Skeletal muscle cell (primary cell): ENCODE measurements around the gene PLA2G12B.
"Not testable (repeated sequence)": the region's sequence is repeated elsewhere in the genome, so short reads cannot be mapped to it uniquely, and the experiment has no call there.

Experiments
- DNase-seq: peaks from one replicate; pipeline ENCODE4 v3.0.0-alpha.2; 2010; ENCODE audit warnings: low read depth
- H3K4me3 ChIP-seq: 2 replicates; pipeline ENCODE4 v1.5.1; 2011; ENCODE audit warnings: low read depth, mild to moderate bottlenecking, control low read depth, low read length, moderate library complexity

Gene PLA2G12B

GRCh38 chr10:72954596-72955554 is at the start of gene PLA2G12B:
TSS of gene PLA2G12B (minus strand) at chr10:72954806. CDS start at chr10:72954685, 121 bp downstream.
- no peak for DNase-seq
- H3K4me3 ChIP-seq, result no peak within 1 kb of the TSS

- no peak for DNase-seq
Measured at GRCh38 chr10:73003822-73004221, 49.2 kb upstream of the PLA2G12B start.

GRCh38 chr10:73000973-73001372 is 46.4 kb upstream of the PLA2G12B start:
- DNase-seq, result no peak
- no peak overlapping the region for H3K4me3 ChIP-seq

More at GRCh38 chr10:73003822-73004221, 49.2 kb upstream of the PLA2G12B start:
- no peak overlapping the region for H3K4me3 ChIP-seq

GRCh38 chr10:72997099-72997498 is 42.5 kb upstream of the PLA2G12B start:
- no peak for DNase-seq
- no peak overlapping the region for H3K4me3 ChIP-seq

- not testable (repeated sequence) for H3K4me3 ChIP-seq, DNase-seq
Measured at GRCh38 chr10:72995459-72995858, 40.9 kb upstream of the PLA2G12B start.

- not testable (repeated sequence) for H3K4me3 ChIP-seq, DNase-seq
Measured at GRCh38 chr10:72989771-72990170, 35.2 kb upstream of the PLA2G12B start.

GRCh38 chr10:72984618-72985017 is 30.0 kb upstream of the PLA2G12B start:
- not testable (repeated sequence) for H3K4me3 ChIP-seq, DNase-seq

- no peak for DNase-seq
- H3K4me3 ChIP-seq, result no peak overlapping the region
Measured at GRCh38 chr10:72981882-72982529, 27.4 kb upstream of the PLA2G12B start.

GRCh38 chr10:72981028-72981881 is 26.6 kb upstream of the PLA2G12B start:
- no peak overlapping the region for H3K4me3 ChIP-seq
- no peak for DNase-seq

- no peak overlapping the region for H3K4me3 ChIP-seq
- no peak for DNase-seq
Measured at GRCh38 chr10:72980348-72980747, 25.7 kb upstream of the PLA2G12B start.

- no peak for DNase-seq
- no peak overlapping the region for H3K4me3 ChIP-seq
Measured at GRCh38 chr10:72979709-72980108, 25.1 kb upstream of the PLA2G12B start.

- H3K4me3 ChIP-seq, result no peak overlapping the region
- no peak for DNase-seq
Measured at GRCh38 chr10:72976886-72977285, 22.3 kb upstream of the PLA2G12B start.

- no peak for DNase-seq
- H3K4me3 ChIP-seq, result no peak overlapping the region
Measured at GRCh38 chr10:72956001-72956400, 1.4 kb upstream of the PLA2G12B start.

- DNase-seq, result no peak
- H3K4me3 ChIP-seq, result no peak overlapping the region
Measured at GRCh38 chr10:72954230-72954595, 393 bp downstream of the PLA2G12B start.

- DNase-seq, result no peak
- no peak overlapping the region for H3K4me3 ChIP-seq
Measured at GRCh38 chr10:72953687-72954086, 919 bp downstream of the PLA2G12B start.

- no peak overlapping the region for H3K4me3 ChIP-seq
- no peak for DNase-seq
Measured at GRCh38 chr10:72952642-72953158, 1.9 kb downstream of the PLA2G12B start.

GRCh38 chr10:72952189-72952588 is 2.4 kb downstream of the PLA2G12B start:
- no peak for DNase-seq
- no peak overlapping the region for H3K4me3 ChIP-seq

GRCh38 chr10:72951760-72952159 is 2.8 kb downstream of the PLA2G12B start:
- H3K4me3 ChIP-seq, result no peak overlapping the region
- DNase-seq, result no peak

GRCh38 chr10:72948762-72949161 is 5.8 kb downstream of the PLA2G12B start:
- no peak for DNase-seq
- no peak overlapping the region for H3K4me3 ChIP-seq
